Trophoblast cell (in vitro differentiated cells and primary cell): ENCODE results near the gene SDR42E2.

Source experiments
- DNase-seq, 2 donors: peaks; one replicate each; pipeline ENCODE4 v3.0.0-alpha.2; 2016
- H2AFZ ChIP-seq: 2 replicates; pipeline ENCODE4 v1.6.1; 2013; ENCODE audit warnings: low read length, moderate library complexity, mild to moderate bottlenecking; ENCODE audit not compliant: insufficient read depth, poor library complexity
- H2AK5ac ChIP-seq: 2 replicates; pipeline ENCODE4 v1.6.1; 2013; ENCODE audit warnings: mild to moderate bottlenecking, low read length
- H2BK120ac ChIP-seq: 2 replicates; pipeline ENCODE4 v1.6.1; 2013; ENCODE audit warnings: low read length, mild to moderate bottlenecking, moderate library complexity; ENCODE audit not compliant: insufficient read depth, poor library complexity
- H2BK12ac ChIP-seq: 2 replicates; pipeline ENCODE4 v1.6.1; 2013; ENCODE audit warnings: mild to moderate bottlenecking, low read length, moderate library complexity
- H2BK5ac ChIP-seq: 2 replicates; pipeline ENCODE4 v1.6.1; 2013; ENCODE audit warnings: low read length, low read depth, moderate library complexity, mild to moderate bottlenecking; ENCODE audit not compliant: poor library complexity
- H3K14ac ChIP-seq: 2 replicates; pipeline ENCODE4 v1.6.1; 2013; ENCODE audit warnings: mild to moderate bottlenecking, low read length
- H3K18ac ChIP-seq: 2 replicates; pipeline ENCODE4 v1.6.1; 2013; ENCODE audit warnings: mild to moderate bottlenecking, low read length
- H3K23ac ChIP-seq: 2 replicates; pipeline ENCODE4 v1.6.1; 2013; ENCODE audit warnings: low read length
- H3K27ac ChIP-seq: 2 replicates; pipeline ENCODE4 v1.5.1; 2013; ENCODE audit warnings: low read depth, mild to moderate bottlenecking, inconsistent platforms, low read length, moderate library complexity
- H3K27me3 ChIP-seq: 2 replicates; pipeline ENCODE4 v1.6.1; 2013; ENCODE audit warnings: inconsistent platforms, mild to moderate bottlenecking, low read length, moderate library complexity; ENCODE audit not compliant: insufficient read depth
- H3K36me3 ChIP-seq, 2 experiments: 1 replicate in 1 of 2; 2 replicates in 1 of 2; pipeline ENCODE4 v1.6.1; 2013; ENCODE audit warnings: low read length in 2 of 2, mild to moderate bottlenecking in 2 of 2, moderate library complexity in 1 of 2; ENCODE audit not compliant: insufficient read depth in 2 of 2, control insufficient read depth in 1 of 2
- H3K4ac ChIP-seq: 2 replicates; pipeline ENCODE4 v1.6.1; 2013; ENCODE audit warnings: low read depth, mild to moderate bottlenecking, low read length, moderate library complexity
- H3K4me1 ChIP-seq, 2 experiments: 1 replicate in 1 of 2; 2 replicates in 1 of 2; pipeline ENCODE4 v1.6.1; 2013; ENCODE audit warnings: low read length in 2 of 2, mild to moderate bottlenecking in 2 of 2, moderate library complexity in 1 of 2; ENCODE audit not compliant: insufficient read depth in 2 of 2, control insufficient read depth in 1 of 2
- H3K4me2 ChIP-seq: 2 replicates; pipeline ENCODE4 v1.6.1; 2013; ENCODE audit warnings: inconsistent platforms, mild to moderate bottlenecking, low read length, moderate library complexity
- H3K4me3 ChIP-seq: 2 replicates; pipeline ENCODE4 v1.5.1; 2013; ENCODE audit warnings: mild to moderate bottlenecking, low read depth, low read length, inconsistent platforms
- H3K79me1 ChIP-seq: one replicate; pipeline ENCODE4 v1.6.1; 2013; ENCODE audit warnings: low read length
- H3K79me2 ChIP-seq: 2 replicates; pipeline ENCODE4 v1.6.1; 2013; ENCODE audit warnings: low read length, mild to moderate bottlenecking; ENCODE audit not compliant: control insufficient read depth, insufficient read depth, poor library complexity
- H3K9ac ChIP-seq: 2 replicates; pipeline ENCODE4 v1.6.1; 2013; ENCODE audit warnings: mild to moderate bottlenecking, low read length
- H3K9me3 ChIP-seq: 2 replicates; pipeline ENCODE4 v1.6.1; 2013; ENCODE audit warnings: low read depth, mild to moderate bottlenecking, control low read depth, inconsistent platforms, low read length; ENCODE audit not compliant: insufficient read depth
- H4K12ac ChIP-seq: 2 replicates; pipeline ENCODE4 v1.6.1; 2013; ENCODE audit warnings: low read depth, mild to moderate bottlenecking, low read length, moderate library complexity
- H4K8ac ChIP-seq: 2 replicates; pipeline ENCODE4 v1.6.1; 2013; ENCODE audit warnings: low read depth, mild to moderate bottlenecking, low read length, moderate library complexity
- H4K91ac ChIP-seq: one replicate; pipeline ENCODE4 v1.6.1; 2013; ENCODE audit warnings: low read depth, mild to moderate bottlenecking, low read length, moderate library complexity
- WGBS: extraction: QIAGEN DNeasy Blood & Tissue Kit; methylation state at CpG from one replicate; pipeline ENCODE4 v1.1.7; 2013; ENCODE audit warnings: missing lambda C conversion rate; ENCODE audit not compliant: insufficient read length, insufficient coverage; ENCODE audit errors: extremely low coverage; 5-methylcytosine and 5-hydroxymethylcytosine counted together

The SDR42E2 gene

GRCh38 chr16:22222006-22222405 is 59.7 kb downstream of the SDR42E2 start:
- no peak overlapping the region for H3K18ac ChIP-seq
- no peak overlapping the region for H3K4me2 ChIP-seq
- H2BK5ac ChIP-seq: no peak overlapping the region
- WGBS: no CpG with 5 or more reads among the region's 2 CpGs
- H3K23ac ChIP-seq: no peak overlapping the region
- H2BK120ac ChIP-seq: no peak overlapping the region
- no peaks in the 10 kb centered on the region for H3K36me3 ChIP-seq
- H4K91ac ChIP-seq: no peak overlapping the region
- H3K9me3 ChIP-seq: peaks cover 1% of the 10 kb centered on the region
- no peak overlapping the region for H3K14ac ChIP-seq
- H3K79me2 ChIP-seq: no peaks in the 10 kb centered on the region
- H3K4me1 ChIP-seq: no peaks in the 10 kb centered on the region
- H3K9ac ChIP-seq: no peak overlapping the region
- no peaks in the 10 kb centered on the region for H3K79me1 ChIP-seq
- no peaks in the 10 kb centered on the region for H3K27me3 ChIP-seq
- H3K4me3 ChIP-seq: no peak overlapping the region
- no peak overlapping the region for H3K27ac ChIP-seq
- no peak overlapping the region for H2BK12ac ChIP-seq
- no peak overlapping the region for H2AFZ ChIP-seq
- no peak overlapping the region for H2AK5ac ChIP-seq
- H4K12ac ChIP-seq: no peak overlapping the region
- DNase-seq: no peak
- no peak overlapping the region for H3K4ac ChIP-seq
- no peak overlapping the region for H4K8ac ChIP-seq

GRCh38 chr16:22222998-22223397 is 60.7 kb downstream of the SDR42E2 start:
- H2AK5ac ChIP-seq: no peak overlapping the region
- no peaks in the 10 kb centered on the region for H3K79me1 ChIP-seq
- H3K4me1 ChIP-seq: no peaks in the 10 kb centered on the region
- no peak overlapping the region for H2BK5ac ChIP-seq
- H3K23ac ChIP-seq: no peak overlapping the region
- H3K4ac ChIP-seq: no peak overlapping the region
- DNase-seq: no peak
- H2AFZ ChIP-seq: no peak overlapping the region
- peaks cover 1% of the 10 kb centered on the region for H3K9me3 ChIP-seq
- H3K18ac ChIP-seq: no peak overlapping the region
- no peak overlapping the region for H3K9ac ChIP-seq
- no peak overlapping the region for H4K8ac ChIP-seq
- no peak overlapping the region for H2BK120ac ChIP-seq
- no peak overlapping the region for H4K91ac ChIP-seq
- H3K79me2 ChIP-seq: no peaks in the 10 kb centered on the region
- H3K14ac ChIP-seq: no peak overlapping the region
- H3K27ac ChIP-seq: no peak overlapping the region
- no peak overlapping the region for H3K4me3 ChIP-seq
- no peaks in the 10 kb centered on the region for H3K36me3 ChIP-seq
- no CpG with 5 or more reads among the region's 1 CpG for WGBS
- H3K4me2 ChIP-seq: no peak overlapping the region
- H2BK12ac ChIP-seq: no peak overlapping the region
- no peaks in the 10 kb centered on the region for H3K27me3 ChIP-seq
- no peak overlapping the region for H4K12ac ChIP-seq

GRCh38 chr16:22225060-22225459 is 62.8 kb downstream of the SDR42E2 start:
- no peaks in the 10 kb centered on the region for H3K9me3 ChIP-seq
- no peaks in the 10 kb centered on the region for H3K79me1 ChIP-seq
- H2AK5ac ChIP-seq: no peak overlapping the region
- H3K4me1 ChIP-seq: no peaks in the 10 kb centered on the region
- H3K4me3 ChIP-seq: no peak overlapping the region
- H3K9ac ChIP-seq: no peak overlapping the region
- H3K27me3 ChIP-seq: no peaks in the 10 kb centered on the region
- H2BK120ac ChIP-seq: no peak overlapping the region
- H4K12ac ChIP-seq: no peak overlapping the region
- H4K8ac ChIP-seq: no peak overlapping the region
- no peak overlapping the region for H3K14ac ChIP-seq
- no peak overlapping the region for H3K18ac ChIP-seq
- no peak overlapping the region for H4K91ac ChIP-seq
- no CpG with 5 or more reads among the region's 7 CpGs for WGBS
- no peak overlapping the region for H3K23ac ChIP-seq
- DNase-seq: no peak
- no peaks in the 10 kb centered on the region for H3K79me2 ChIP-seq
- no peaks in the 10 kb centered on the region for H3K36me3 ChIP-seq
- no peak overlapping the region for H2BK12ac ChIP-seq
- no peak overlapping the region for H2AFZ ChIP-seq
- H3K4ac ChIP-seq: no peak overlapping the region
- H3K4me2 ChIP-seq: no peak overlapping the region
- H3K27ac ChIP-seq: no peak overlapping the region
- H2BK5ac ChIP-seq: no peak overlapping the region

- no peak for DNase-seq
- no CpG with 5 or more reads among the region's 7 CpGs for WGBS
- Histone ChIP-seq H3K4me3 (no peak overlapping the region), H3K4me1 (no peaks in the 10 kb centered on the region), H3K27ac (no peak overlapping the region), H3K27me3 (no peaks in the 10 kb centered on the region), H3K4me2 (no peak overlapping the region), H3K36me3 (peaks cover 0 to 2% of the 10 kb centered on the region in 2 experiments), H4K91ac (peak overlapping the region; percentile 18), H2AK5ac (no peak overlapping the region), H3K9me3 (no peaks in the 10 kb centered on the region), H4K12ac (no peak overlapping the region), H3K79me1 (no peaks in the 10 kb centered on the region), H2BK12ac (no peak overlapping the region), H2BK120ac (no peak overlapping the region), H3K18ac (no peak overlapping the region), H4K8ac (no peak overlapping the region), H3K79me2 (no peaks in the 10 kb centered on the region), H3K4ac (no peak overlapping the region), H2AFZ (no peak overlapping the region), H3K9ac (no peak overlapping the region), H2BK5ac (no peak overlapping the region), H3K14ac (no peak overlapping the region), H3K23ac (no peak overlapping the region)
Observed at GRCh38 chr16:22229889-22230288, 67.6 kb downstream of the SDR42E2 start.
